GM12892 (cell line): Measurements from ENCODE around the gene TMEM39B.

Experiments
- POLR2A ChIP-seq: IDR thresholded peaks from 2 replicates; pipeline ENCODE4 v1.6.1; 2011; ENCODE audit warnings: low read depth, low read length, control low read depth
- POLR2AphosphoS5 ChIP-seq: IDR thresholded peaks from 2 replicates; pipeline ENCODE4 v1.6.1; 2011; ENCODE audit warnings: low read depth, low read length, control low read depth
- TAF1 ChIP-seq: IDR thresholded peaks from 2 replicates; pipeline ENCODE4 v1.6.1; 2011; ENCODE audit warnings: low read depth, mild to moderate bottlenecking, control low read depth, low read length, borderline replicate concordance

- TF ChIP-seq POLR2A (no peak), POLR2AphosphoS5 (no peak), TAF1 (no peak)
Observed at GRCh38 chr1:32111789-32112188, 39.0 kb downstream of the TMEM39B start.
